Naive thymus-derived CD4-positive, alpha-beta T cell (primary cell): ENCODE data around the gene PTPRN2. TPM values are rescaled to one million over a fixed set of nuclear protein-coding genes. Genes with fewer than 3 reads are reported as not detected.

Experiments
- ATAC-seq: fragments of 150-1000 bp; cut with Tn5 transposase; 2 replicates; pipeline ENCODE4 v1.10.0; 2021; ENCODE audit warnings: mild to moderate bottlenecking, moderate library complexity
- CTCF ChIA-PET: fragments of 350-600 bp; sonication (Branson Sonifier 250); formaldehyde crosslinking; loops from one replicate; lab custom pipeline; 2021; ENCODE audit warnings: antibody characterized with exemption; lab: Charles Lee
- POLR2A ChIA-PET: fragments of 350-600 bp; sonication (Branson Sonifier 250); formaldehyde crosslinking; loops from one replicate; lab custom pipeline; 2021; ENCODE audit warnings: antibody characterized with exemption, inconsistent platforms; lab: Charles Lee
- DNase-seq, 9 donors: peaks; one replicate each; pipeline versions ENCODE4 v3.0.0 to v3.0.0-alpha.2; 2020 to 2022; ENCODE audit warnings: mixed read lengths in 1 of 9
- H3K27ac ChIP-seq: one replicate; pipeline ENCODE4 v1.7.0; 2013; ENCODE audit warnings: mild to moderate bottlenecking, low read depth, low read length, moderate library complexity
- H3K27me3 ChIP-seq, 2 donors: one replicate each; pipeline ENCODE4 v1.7.0; 2013; ENCODE audit warnings: low read length in 2 of 2, mild to moderate bottlenecking in 2 of 2, moderate library complexity in 2 of 2; ENCODE audit not compliant: control insufficient read depth in 2 of 2, insufficient read depth in 2 of 2
- H3K36me3 ChIP-seq, 3 experiments: 1 replicate in 2 of 3; 2 replicates in 1 of 3; pipeline ENCODE4 v1.7.0; 2013; ENCODE audit warnings: low read length in 3 of 3, mild to moderate bottlenecking in 3 of 3, moderate library complexity in 1 of 3; ENCODE audit not compliant: insufficient read depth in 3 of 3, control insufficient read depth in 2 of 3
- H3K4me1 ChIP-seq, 2 donors: one replicate each; pipeline ENCODE4 v1.7.0; 2013; ENCODE audit warnings: low read length in 2 of 2, mild to moderate bottlenecking in 2 of 2, moderate library complexity in 1 of 2; ENCODE audit not compliant: control insufficient read depth in 2 of 2, insufficient read depth in 2 of 2
- H3K4me3 ChIP-seq: 2 replicates; pipeline ENCODE4 v1.7.0; 2013; ENCODE audit warnings: mild to moderate bottlenecking, low read length
- H3K9me3 ChIP-seq, 3 experiments: 1 replicate in 2 of 3; 2 replicates in 1 of 3; pipeline ENCODE4 v1.7.0; 2013; ENCODE audit warnings: low read length in 3 of 3; ENCODE audit not compliant: control insufficient read depth in 2 of 3
- H3K27ac Mint-ChIP-seq, 9 donors: one replicate each; pipeline ENCODE4 v1.8.0; 2020 to 2022; ENCODE audit warnings: mixed read lengths in 9 of 9, mild to moderate bottlenecking in 8 of 9, moderate library complexity in 5 of 9, inconsistent platforms in 2 of 9
- H3K27me3 Mint-ChIP-seq, 5 donors: one replicate each; pipeline ENCODE4 v1.8.0; 2021 to 2022; ENCODE audit warnings: mixed read lengths in 5 of 5, mild to moderate bottlenecking in 1 of 5
- H3K36me3 Mint-ChIP-seq, 5 donors: one replicate each; pipeline ENCODE4 v1.8.0; 2020 to 2022; ENCODE audit warnings: mixed read lengths in 5 of 5, mild to moderate bottlenecking in 3 of 5, inconsistent platforms in 1 of 5
- H3K4me1 Mint-ChIP-seq, 7 donors: one replicate each; pipeline ENCODE4 v1.8.0; 2020 to 2022; ENCODE audit warnings: mixed read lengths in 7 of 7, mild to moderate bottlenecking in 3 of 7, inconsistent platforms in 1 of 7
- H3K4me3 Mint-ChIP-seq, 10 donors: one replicate each; pipeline ENCODE4 v1.8.0; 2020 to 2022; ENCODE audit warnings: mild to moderate bottlenecking in 10 of 10, mixed read lengths in 10 of 10, moderate library complexity in 6 of 10, inconsistent platforms in 2 of 10
- H3K9me3 Mint-ChIP-seq, 11 donors: one replicate each; pipeline ENCODE4 v1.8.0; 2020 to 2022; ENCODE audit warnings: mixed read lengths in 11 of 11, mild to moderate bottlenecking in 4 of 11, inconsistent platforms in 1 of 11, moderate library complexity in 1 of 11
- intact Hi-C, 2 donors: fragments of 100-400 bp; cut with micrococcal nuclease; formaldehyde crosslinking; loops; one replicate each; pipeline ENCODE4 v1.15.1; 2023
- polyA plus RNA-seq, 2 donors: library from polyadenylated mRNA; unstranded; fragments of 300-500 nt; fragmentation: Illumina TruSeq; gene quantifications; one replicate each; pipeline ENCODE4 v1.2.3, GENCODE V29; 2021
- total RNA-seq, 6 experiments: library from RNA in 5 of 6; stranded (reverse) in 5 of 6; gene quantifications; 1 replicate in 5 of 6; 2 replicates in 1 of 6; pipeline ENCODE4 v1.2.3 and lab custom pipeline; 2021 to 2026

Gene PTPRN2
- total and polyA plus RNA-seq, 7 experiments from 2014 or later, result 0.58 to 2.3 (median 1.4) TPM

DNA sequence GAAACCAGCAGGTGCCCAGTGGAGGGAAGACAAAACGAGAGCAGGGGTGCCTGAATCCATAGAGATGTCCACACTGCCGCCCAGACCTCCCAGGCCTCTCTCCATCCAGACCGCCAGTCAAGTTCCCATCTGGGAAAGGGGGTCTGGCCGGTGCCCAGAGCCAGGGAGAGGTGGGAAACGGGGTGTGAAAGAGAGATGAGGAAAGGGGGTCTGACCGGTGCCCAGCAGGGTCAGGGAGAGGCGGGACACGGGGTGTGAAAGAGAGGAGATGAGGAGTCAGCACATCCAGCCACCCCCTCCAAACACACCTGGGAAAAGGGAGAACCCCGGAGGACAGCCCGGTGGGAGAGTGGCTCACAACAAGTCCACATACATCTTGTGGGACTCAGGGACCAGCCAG, 185.8 kb downstream of the PTPRN2 start:
- ATAC-seq (peak; percentile 8), DNase-seq (no peak)
- peaks cover 0 to 7% (median 0%) of the 10 kb centered on the region in 5 donors for H3K36me3 Mint-ChIP-seq
- no peaks in the 10 kb centered on the region for H3K27me3 ChIP-seq
- CTCF ChIA-PET, result no interaction called here
- H3K4me1 Mint-ChIP-seq, result no peaks in the 10 kb centered on the region
- no peaks in the 10 kb centered on the region for H3K9me3 ChIP-seq
- H3K27ac ChIP-seq, result no peak overlapping the region
- intact Hi-C loops, result no loop called here
- H3K27me3 Mint-ChIP-seq, result peaks cover 0 to 6% (median 0%) of the 10 kb centered on the region in 5 donors
- H3K4me3 Mint-ChIP-seq, result no peak overlapping the region
- H3K27ac Mint-ChIP-seq, result no peak overlapping the region
- no peak overlapping the region for H3K4me3 ChIP-seq
- no peaks in the 10 kb centered on the region for H3K4me1 ChIP-seq
- H3K9me3 Mint-ChIP-seq, result peaks cover 4 to 23% (median 10%) of the 10 kb centered on the region in 11 donors
- no peaks in the 10 kb centered on the region for H3K36me3 ChIP-seq
- POLR2A ChIA-PET, result no interaction called here

DNA sequence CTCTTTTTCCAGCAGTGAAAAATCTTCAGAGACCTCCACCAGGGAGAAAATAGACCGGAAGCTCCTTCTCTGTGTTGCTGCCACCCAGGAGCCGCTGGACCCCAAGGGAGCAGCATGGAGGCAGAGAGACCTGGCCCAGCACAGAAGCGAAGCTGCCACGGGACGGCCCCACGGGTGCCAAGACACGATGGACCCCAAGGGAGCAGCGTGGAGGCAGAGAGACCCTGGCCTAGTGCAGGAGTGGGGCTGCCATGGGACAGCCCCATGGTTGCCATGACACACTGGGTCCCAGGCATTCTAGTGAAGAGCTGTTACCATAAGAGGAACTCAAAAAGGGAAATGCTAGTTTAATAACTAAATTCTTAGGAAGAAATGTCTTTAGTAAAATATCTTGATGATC, 186.3 kb downstream of the PTPRN2 start:
- peaks cover 0 to 7% (median 0%) of the 10 kb centered on the region in 5 donors for H3K36me3 Mint-ChIP-seq
- H3K9me3 ChIP-seq, result no peaks in the 10 kb centered on the region
- H3K9me3 Mint-ChIP-seq, result peaks cover 4 to 23% (median 10%) of the 10 kb centered on the region in 11 donors
- H3K27ac ChIP-seq, result no peak overlapping the region
- POLR2A ChIA-PET, result no interaction called here
- no peak for ATAC-seq
- H3K36me3 ChIP-seq, result no peaks in the 10 kb centered on the region
- intact Hi-C loops, result no loop called here
- CTCF ChIA-PET, result no interaction called here
- no peak for DNase-seq
- H3K27me3 ChIP-seq, result no peaks in the 10 kb centered on the region
- H3K4me3 Mint-ChIP-seq, result no peak overlapping the region
- no peaks in the 10 kb centered on the region for H3K4me1 ChIP-seq
- no peaks in the 10 kb centered on the region for H3K4me1 Mint-ChIP-seq
- H3K4me3 ChIP-seq, result no peak overlapping the region
- H3K27me3 Mint-ChIP-seq, result peaks cover 0 to 6% (median 0%) of the 10 kb centered on the region in 5 donors
- H3K27ac Mint-ChIP-seq, result no peak overlapping the region

DNA sequence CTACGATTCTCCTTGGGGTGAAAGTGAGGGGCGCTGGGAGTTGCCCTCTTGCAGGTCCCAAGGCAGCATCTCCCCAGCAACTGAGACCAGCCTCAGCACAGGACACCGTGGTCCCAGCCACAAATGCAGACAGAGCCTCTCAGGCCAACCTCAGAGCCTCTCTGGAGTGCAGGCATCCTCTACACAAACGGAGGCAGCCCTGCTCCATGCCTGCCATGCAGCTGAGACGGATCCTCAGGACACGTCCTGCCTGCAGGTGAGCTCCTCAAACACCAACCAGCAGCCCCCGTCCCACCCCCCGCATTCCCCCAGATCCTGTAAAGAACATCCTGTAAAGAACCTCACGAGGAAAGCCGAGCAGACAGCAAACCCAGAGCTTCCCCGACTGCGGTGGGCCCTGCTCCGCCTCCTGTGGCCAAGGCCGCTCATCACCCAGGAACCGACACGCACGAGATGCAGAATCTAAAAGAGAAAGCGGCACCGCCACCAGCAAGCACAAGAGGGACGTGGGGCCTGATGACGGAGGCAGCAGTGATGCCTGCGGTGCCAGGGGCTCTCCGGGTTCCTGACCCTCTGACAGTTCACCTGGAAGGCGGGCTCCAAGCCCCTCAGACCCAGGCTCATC, 186.9 kb downstream of the PTPRN2 start:
- peaks cover 0 to 6% (median 0%) of the 10 kb centered on the region in 5 donors for H3K27me3 Mint-ChIP-seq
- ATAC-seq (no peak), DNase-seq (no peak)
- intact Hi-C loops, result no loop called here
- ChIA-PET CTCF (no interaction called here), POLR2A (no interaction called here)
- Histone ChIP-seq H3K9me3 (no peaks in the 10 kb centered on the region), H3K27ac (no peak overlapping the region), H3K36me3 (no peaks in the 10 kb centered on the region), H3K27me3 (no peaks in the 10 kb centered on the region), H3K4me3 (no peak overlapping the region), H3K4me1 (no peaks in the 10 kb centered on the region)
- H3K27ac Mint-ChIP-seq, result no peak overlapping the region
- no peak overlapping the region for H3K4me3 Mint-ChIP-seq
- H3K36me3 Mint-ChIP-seq, result peaks cover 0 to 7% (median 0%) of the 10 kb centered on the region in 5 donors
- no peaks in the 10 kb centered on the region for H3K4me1 Mint-ChIP-seq
- peaks cover 4 to 23% (median 10%) of the 10 kb centered on the region in 11 donors for H3K9me3 Mint-ChIP-seq

DNA sequence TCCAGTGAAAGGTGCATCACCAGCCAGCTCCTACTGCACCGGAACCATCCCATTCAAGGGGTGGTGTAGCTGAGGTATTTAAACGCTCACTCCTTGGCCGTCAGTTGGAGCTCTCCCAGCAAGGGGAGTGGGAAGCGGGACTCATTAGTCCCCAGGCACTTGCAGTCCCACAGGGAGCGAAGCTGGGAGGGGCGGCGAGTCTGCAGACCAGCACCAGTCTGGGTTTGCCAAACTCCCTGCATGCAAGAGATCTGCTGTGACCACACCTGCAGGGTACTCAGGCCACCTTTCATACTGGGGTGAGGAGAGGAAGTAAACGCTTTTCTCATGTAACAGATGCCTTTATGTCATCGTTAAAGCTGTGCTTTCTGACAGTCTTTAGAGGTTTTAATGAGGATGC, 187.9 kb downstream of the PTPRN2 start:
- no peak overlapping the region for H3K4me3 ChIP-seq
- H3K36me3 ChIP-seq, result no peaks in the 10 kb centered on the region
- H3K4me1 ChIP-seq, result no peaks in the 10 kb centered on the region
- no peaks in the 10 kb centered on the region for H3K9me3 ChIP-seq
- intact Hi-C loops, result loop anchor here in 1 of 2 donors (5.0 kb wide), 1 partner anchor 578 kb away; no protein-coding TSS in a partner anchor
- no peak overlapping the region for H3K4me3 Mint-ChIP-seq
- H3K9me3 Mint-ChIP-seq, result peaks cover 4 to 23% (median 10%) of the 10 kb centered on the region in 11 donors
- no peak overlapping the region for H3K27ac Mint-ChIP-seq
- no peak for DNase-seq
- ChIA-PET CTCF (no interaction called here), POLR2A (no interaction called here)
- H3K4me1 Mint-ChIP-seq, result no peaks in the 10 kb centered on the region
- no peak overlapping the region for H3K27ac ChIP-seq
- peaks cover 0 to 7% (median 0%) of the 10 kb centered on the region in 5 donors for H3K36me3 Mint-ChIP-seq
- H3K27me3 ChIP-seq, result no peaks in the 10 kb centered on the region
- no peak for ATAC-seq
- peaks cover 0 to 6% (median 0%) of the 10 kb centered on the region in 5 donors for H3K27me3 Mint-ChIP-seq

DNA sequence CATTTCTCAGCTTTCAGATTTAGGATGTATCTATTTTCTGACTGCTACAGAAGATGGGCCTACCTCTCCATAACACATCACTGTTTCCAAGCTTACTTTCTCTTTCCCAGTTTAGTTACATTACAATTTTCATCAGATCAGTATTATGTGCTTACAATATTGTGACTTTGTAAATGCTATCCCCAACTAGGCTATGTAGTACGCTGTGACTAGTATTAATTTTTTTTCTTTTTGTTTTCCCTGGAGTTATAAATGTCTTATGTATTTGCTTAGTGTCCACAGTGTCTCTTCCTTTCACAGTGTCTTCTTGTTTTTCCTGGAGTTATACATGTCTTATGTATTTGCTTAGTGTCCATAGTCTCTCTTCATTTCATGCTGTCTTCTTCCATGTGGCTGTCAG, 188.9 kb downstream of the PTPRN2 start:
- Histone ChIP-seq H3K27ac (no peak overlapping the region), H3K36me3 (no peaks in the 10 kb centered on the region), H3K27me3 (no peaks in the 10 kb centered on the region), H3K4me1 (no peaks in the 10 kb centered on the region), H3K4me3 (no peak overlapping the region), H3K9me3 (no peaks in the 10 kb centered on the region)
- no peak overlapping the region for H3K27ac Mint-ChIP-seq
- CTCF ChIA-PET, result no interaction called here
- DNase-seq, result no peak
- peaks cover 0 to 6% (median 0%) of the 10 kb centered on the region in 5 donors for H3K27me3 Mint-ChIP-seq
- no peak for ATAC-seq
- H3K9me3 Mint-ChIP-seq, result peaks cover 4 to 23% (median 10%) of the 10 kb centered on the region in 11 donors
- no peaks in the 10 kb centered on the region for H3K4me1 Mint-ChIP-seq
- POLR2A ChIA-PET, result no interaction called here
- peaks cover 0 to 7% (median 0%) of the 10 kb centered on the region in 5 donors for H3K36me3 Mint-ChIP-seq
- intact Hi-C loops, result loop anchor here in 1 of 2 donors (5.0 kb wide), 1 partner anchor 579 kb away; no protein-coding TSS in a partner anchor
- no peak overlapping the region for H3K4me3 Mint-ChIP-seq

DNA sequence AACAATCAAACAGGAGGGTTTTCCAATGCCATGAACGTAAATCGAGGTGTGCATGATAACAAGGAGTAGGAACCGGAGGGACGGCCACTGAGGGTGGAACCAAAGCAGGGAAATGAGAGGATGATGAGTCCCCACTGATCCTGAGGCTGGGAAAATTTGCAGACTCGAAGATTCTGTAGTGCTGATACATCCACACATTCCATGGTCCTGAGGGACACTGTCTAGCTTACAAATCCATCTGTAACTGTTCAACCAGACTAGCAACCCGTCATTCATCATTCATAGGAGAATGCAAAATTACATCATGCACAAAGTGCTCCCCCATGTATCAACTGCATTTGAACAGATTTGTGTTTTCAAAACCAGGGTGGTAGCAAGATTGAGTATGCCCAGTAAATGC, 189.7 kb downstream of the PTPRN2 start:
- CTCF ChIA-PET, result no interaction called here
- intact Hi-C loops, result loop anchor here in 1 of 2 donors (5.0 kb wide), 1 partner anchor 579 kb away; no protein-coding TSS in a partner anchor
- H3K4me1 Mint-ChIP-seq, result no peaks in the 10 kb centered on the region

More for the DNA sequence above, 189.7 kb downstream of the PTPRN2 start:
- DNase-seq, result no peak
- Mint-ChIP-seq H3K36me3 (peaks cover 0 to 7% (median 0%) of the 10 kb centered on the region in 5 donors), H3K4me3 (no peak overlapping the region), H3K9me3 (peaks cover 4 to 23% (median 10%) of the 10 kb centered on the region in 11 donors), H3K27ac (no peak overlapping the region), H3K27me3 (peaks cover 0 to 6% (median 0%) of the 10 kb centered on the region in 5 donors)
- Histone ChIP-seq H3K27ac (no peak overlapping the region), H3K27me3 (no peaks in the 10 kb centered on the region), H3K9me3 (no peaks in the 10 kb centered on the region), H3K36me3 (no peaks in the 10 kb centered on the region), H3K4me1 (no peaks in the 10 kb centered on the region), H3K4me3 (no peak overlapping the region)
- ATAC-seq, result no peak
- POLR2A ChIA-PET, result no interaction called here
